Fibroblast of gingiva (primary cell): ENCODE results near the gene MAPK4.

Experiments
- DNase-seq: peaks from one replicate; pipeline ENCODE4 v3.0.0-alpha.2; 2011; ENCODE audit warnings: low read depth

MAPK4 gene

DNA sequence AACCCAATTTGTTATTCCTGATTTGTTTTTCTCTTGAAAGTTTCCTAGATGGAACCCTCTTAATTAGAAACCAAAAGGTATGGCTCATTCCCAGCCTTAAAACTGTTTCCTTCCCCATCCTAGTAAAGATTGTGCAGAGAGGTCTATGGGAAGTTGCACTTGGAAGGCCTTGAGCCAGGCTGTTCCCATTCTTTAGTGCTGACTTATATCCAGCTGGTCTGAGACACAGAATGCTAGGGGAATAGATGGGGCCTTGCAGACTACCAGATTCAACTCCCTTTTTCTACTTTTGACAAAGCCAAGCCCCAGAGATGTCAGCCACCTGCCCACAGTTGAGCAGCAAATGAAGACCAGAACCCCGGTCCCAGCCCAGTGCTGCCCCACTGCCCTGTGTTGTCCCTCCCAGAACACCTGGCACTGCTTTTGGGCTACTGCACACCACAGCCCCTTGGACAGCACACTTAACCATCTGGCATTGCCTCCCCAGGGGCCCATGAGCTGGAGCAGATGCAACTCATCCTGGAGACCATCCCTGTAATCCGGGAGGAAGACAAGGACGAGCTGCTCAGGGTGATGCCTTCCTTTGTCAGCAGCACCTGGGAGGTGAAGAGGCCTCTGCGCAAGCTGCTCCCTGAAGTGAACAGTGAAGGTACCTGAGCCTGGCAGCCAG, 161.7 kb downstream of the MAPK4 start:
- DNase-seq = no peak

- DNase-seq = no peak
These were observed 162.4 kb downstream of the MAPK4 start for GRCh38 chr18:50722311-50722710.

GRCh38 chr18:50724751-50725151, 164.9 kb downstream of the MAPK4 start:
- DNase-seq = no peak

DNA sequence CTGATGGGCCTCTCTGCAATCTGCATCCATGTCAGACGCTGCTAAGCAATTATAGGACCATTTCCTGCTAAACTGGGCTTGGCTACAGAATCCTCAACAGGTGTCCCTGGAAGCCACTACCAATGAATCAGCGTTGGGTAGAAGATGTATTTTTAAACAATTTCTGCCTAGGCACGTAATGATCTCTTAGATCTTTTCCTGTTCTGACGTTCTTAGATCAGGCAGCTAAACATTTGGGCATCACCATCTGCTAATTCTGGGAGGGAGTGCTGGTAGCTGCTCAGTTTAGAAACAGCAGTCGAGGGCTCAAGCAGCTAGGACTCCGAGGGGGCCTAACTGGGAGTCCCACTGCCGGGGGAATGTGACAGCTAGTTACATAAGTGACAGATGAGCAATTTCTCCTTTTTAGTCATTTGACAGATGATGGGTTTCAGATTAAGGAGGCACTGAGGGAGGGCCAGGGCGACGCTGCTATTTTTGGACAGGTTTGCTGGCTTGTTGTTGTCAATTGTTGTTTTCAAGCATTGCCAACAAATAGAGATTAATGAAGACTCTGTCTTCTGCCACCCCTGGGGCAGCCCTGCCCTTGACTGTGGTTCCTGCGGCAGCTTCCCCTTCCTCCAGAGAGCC, 167.2 kb downstream of the MAPK4 start:
- no peak for DNase-seq

DNA sequence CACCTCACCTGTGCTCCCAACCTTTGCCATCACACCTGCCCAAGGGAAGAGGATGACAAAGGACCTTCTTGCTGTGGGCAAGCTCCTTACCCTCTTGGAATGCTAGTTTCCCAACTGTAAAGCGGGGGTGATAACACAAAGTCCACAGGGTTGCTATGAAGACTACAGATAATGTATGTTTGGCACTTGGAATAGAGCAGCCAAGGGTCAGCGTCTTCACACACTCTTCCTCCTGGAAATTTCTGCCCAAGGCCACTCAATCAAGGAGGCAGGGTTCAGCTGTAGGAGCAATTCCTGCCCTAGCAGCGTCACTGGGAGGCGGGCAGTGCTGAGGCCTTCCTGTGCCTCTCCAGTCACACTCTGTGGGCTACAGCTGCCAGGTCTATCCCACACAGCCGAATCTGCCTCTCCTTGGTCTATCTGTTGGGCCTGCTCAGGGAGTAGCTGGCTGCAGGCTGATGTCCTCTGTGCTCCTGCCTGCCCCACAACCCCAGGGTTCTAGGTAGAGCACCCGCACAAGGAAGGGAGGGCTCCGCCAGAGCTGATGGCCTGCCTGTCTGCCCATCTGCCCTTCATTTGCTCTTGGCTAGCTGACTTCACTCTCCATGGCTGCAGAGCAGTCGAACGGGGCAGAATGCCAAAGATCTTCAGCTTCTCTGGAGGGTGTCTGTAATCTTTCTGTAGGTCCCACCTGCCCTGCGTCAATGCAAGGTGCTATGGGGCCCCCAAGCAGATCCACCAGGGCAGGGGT, 168.0 kb downstream of the MAPK4 start:
- DNase-seq = no peak

- no peak for DNase-seq
These were observed 169.5 kb downstream of the MAPK4 start for GRCh38 chr18:50729376-50729775.

- no peak for DNase-seq
These were observed 170.1 kb downstream of the MAPK4 start for GRCh38 chr18:50729986-50730385.

GRCh38 chr18:50734342-50734741, 174.5 kb downstream of the MAPK4 start:
- DNase-seq = no peak

- DNase-seq = no peak
These were observed 175.0 kb downstream of the MAPK4 start for GRCh38 chr18:50734886-50735285.

DNA sequence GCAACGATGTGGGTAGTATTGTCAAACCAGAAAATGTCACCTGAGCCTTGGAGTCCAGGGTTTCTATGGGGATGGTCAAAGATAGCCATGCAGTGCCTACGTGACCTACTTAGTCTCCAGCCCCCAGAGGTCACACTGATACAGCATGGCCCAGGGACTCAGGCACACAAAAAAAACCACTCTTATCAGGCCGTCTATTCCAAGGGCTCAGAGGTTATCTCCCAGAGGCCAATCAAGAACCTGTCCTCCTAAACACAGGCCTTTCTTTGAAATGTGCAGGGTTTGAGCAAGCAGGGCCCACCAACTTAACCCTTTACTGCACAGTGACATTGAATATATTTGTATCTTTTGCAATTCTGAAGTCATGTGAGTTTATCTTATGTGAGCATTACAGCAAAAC, 177.2 kb downstream of the MAPK4 start:
- no peak for DNase-seq

DNA sequence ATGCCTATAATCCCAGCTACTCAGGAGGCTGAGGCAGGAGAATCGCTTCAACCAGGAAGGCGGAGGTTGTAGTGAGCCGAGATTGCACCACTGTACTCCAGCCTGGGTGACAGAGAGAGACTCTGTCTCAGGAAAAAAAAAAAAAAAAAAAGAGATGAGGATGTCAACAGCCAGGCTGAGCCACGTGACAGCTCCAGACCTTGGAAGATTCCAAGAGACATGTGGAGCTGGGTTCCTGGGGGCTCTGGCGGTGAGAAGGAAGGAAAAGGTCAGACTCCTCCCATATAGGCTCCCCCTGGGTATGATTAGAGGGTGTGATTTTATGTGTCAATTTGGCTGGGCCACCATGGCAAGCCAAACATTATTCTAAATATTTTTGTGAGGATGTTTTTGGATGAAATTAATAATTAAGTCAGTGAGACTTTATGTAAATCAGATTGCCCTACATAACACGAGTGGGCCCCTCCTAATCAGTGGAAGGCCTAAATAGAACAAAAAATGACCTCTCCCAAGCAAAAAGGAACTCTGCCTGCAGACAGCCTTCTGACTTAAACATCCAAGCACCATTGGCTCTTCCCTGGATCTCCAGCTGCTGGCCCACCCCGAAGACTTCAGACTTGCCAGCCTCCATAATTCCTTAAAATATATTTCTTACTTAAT, 178.3 kb downstream of the MAPK4 start:
- DNase-seq = no peak

GRCh38 chr18:50742952-50743351, 183.1 kb downstream of the MAPK4 start:
- DNase-seq = no peak

GRCh38 chr18:50744253-50744652, 184.4 kb downstream of the MAPK4 start:
- no peak for DNase-seq

- no peak for DNase-seq
These were observed 186.1 kb downstream of the MAPK4 start for GRCh38 chr18:50745945-50746344.

DNA sequence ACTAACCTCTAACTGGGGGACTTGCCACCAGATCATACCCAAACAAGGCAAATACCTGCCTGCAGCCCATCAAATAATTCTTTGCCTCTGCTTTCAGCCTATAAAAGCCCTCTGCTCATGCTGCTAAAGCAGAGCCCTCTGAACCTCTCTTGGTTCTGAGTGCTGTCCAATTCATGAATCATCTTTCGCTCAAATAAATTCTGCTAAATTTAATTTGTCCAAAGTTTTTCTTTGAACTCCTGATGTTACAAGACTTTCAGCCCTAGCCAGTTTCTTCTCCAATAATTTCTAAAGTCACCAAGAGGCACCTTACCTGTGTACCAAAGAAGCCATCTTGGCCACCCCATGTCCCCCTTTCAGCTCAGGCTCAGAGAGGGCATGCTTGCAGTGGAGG, 188.0 kb downstream of the MAPK4 start:
- DNase-seq = no peak

DNA sequence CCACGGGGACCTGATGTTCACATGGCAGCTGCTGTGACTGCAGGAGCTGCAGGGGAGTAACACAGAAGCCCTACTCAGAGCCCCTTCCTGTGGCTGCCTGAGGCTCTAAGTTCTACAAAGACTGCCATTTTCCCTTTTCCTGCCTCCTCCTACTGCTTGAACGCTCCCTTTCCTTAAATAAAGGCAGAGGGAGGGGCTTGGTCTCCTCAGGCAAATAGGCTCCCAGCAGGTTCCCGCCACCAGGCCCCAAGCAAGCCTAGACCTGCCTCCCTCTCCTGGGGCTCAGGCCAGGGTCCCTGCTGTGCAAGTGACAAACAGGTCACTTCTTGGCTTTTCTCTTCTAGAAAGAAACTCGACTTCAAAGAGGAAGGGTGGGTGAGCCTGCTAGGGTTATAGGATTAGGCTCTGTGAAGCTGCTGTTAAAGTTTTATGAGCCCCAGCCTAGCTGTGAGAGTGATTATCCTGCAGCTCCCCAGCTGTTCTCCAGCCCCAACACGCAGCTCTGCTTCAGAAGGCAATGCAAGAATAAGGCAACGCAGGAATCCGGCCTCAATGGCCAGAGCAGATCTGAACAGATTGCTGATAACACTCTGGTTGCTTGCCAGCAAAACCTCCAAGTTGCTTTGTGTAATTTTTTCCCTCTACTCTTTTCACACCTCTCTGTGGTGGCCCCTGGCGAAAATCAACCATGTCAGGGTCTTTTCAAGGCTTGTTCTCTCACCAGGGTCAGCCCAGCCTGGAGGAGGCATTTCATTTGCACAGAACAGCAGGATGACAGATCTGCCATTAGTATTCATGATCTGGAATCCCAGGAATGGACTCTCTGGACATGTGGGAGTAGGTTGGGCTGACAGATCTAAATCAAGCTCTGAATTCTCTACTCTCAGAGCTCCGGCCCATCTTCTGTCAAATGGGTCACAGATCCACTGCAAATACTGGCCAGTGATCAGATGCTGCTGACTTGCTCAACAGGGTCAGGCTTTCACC, 188.6 kb downstream of the MAPK4 start:
- no peak for DNase-seq

DNA sequence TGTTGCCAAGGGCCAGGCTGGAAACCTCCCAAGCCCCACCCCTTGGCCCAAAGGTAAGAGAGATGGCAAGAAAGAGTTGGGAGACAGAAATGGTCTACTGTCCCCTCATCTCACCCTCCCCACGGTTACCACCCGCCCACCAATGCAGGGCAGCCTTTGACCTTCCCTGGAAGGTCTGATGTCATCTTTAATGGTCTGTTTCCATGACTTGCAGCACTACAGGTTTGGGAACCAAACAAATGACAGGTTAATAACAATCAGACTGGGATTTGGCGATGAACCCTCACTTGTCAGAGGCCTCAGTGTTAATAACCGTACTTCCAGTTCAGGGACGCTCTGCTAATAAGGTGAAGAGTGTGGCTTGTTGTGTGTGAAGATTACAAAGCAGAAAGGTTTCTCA, 189.5 kb downstream of the MAPK4 start:
- no peak for DNase-seq

- no peak for DNase-seq
These were observed 190.1 kb downstream of the MAPK4 start for GRCh38 chr18:50749945-50750344.

DNA sequence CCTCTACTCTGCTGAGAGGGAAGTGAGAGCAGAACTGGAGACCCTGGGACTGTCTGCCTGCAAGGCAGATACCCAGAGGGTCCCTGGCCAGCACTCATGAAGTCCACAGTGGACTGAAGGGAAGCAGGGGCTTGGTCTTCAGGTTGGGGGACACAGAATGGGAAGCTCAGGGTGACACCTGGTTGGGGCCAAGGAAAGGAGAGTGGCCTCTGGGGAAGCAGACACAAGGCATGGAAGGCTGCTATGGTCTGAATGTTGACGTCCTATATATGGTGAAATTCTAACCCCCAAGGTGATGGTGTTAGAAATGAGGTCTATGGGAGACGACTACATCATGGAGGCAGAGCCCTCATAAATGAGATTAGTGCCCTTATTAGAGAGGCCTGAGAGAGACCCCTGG, 190.7 kb downstream of the MAPK4 start:
- no peak for DNase-seq

DNA sequence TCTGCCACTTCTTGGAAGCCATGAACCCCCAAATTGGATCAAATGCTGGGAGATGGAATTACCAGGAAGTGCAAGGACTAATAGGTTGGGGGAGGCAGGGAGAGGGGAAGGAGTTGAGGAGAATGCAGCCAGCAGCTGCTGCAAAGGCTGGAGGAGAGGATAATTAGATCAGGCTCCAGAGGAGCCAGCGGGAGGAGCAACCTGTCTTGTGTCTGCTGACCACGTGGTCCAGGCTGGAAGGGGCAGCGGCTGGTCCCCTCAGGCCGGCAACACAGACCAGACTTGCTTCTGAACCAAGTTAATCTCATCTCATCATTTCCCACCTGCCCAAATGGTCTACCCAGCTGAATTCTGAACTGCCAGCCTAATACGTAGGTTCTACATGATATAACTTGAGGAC, 191.6 kb downstream of the MAPK4 start:
- DNase-seq = no peak

- no peak for DNase-seq
These were observed 192.1 kb downstream of the MAPK4 start for GRCh38 chr18:50751947-50752346.

DNA sequence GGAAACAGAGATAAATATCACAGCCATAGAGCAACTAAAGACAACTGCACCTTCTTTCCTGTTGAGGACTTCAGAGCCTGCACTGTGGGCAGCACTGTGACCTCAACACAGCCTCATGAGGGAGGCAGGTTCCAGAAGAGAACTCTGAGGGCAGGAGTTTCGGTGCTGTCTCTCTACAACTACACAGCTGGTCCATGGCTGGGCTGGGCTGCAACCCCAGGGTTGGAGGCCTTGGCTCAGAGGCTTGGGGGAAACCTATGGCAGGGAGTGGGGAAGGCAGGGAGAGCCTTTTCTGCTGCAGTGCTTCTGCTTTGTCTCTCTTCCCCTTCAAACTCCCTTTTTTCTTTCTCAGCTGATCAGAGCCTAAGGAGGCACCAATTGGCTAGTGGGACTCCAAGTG, 193.4 kb downstream of the MAPK4 start:
- no peak for DNase-seq
